ENCODE results near the gene GBGT1.

The GBGT1 gene

DNA sequence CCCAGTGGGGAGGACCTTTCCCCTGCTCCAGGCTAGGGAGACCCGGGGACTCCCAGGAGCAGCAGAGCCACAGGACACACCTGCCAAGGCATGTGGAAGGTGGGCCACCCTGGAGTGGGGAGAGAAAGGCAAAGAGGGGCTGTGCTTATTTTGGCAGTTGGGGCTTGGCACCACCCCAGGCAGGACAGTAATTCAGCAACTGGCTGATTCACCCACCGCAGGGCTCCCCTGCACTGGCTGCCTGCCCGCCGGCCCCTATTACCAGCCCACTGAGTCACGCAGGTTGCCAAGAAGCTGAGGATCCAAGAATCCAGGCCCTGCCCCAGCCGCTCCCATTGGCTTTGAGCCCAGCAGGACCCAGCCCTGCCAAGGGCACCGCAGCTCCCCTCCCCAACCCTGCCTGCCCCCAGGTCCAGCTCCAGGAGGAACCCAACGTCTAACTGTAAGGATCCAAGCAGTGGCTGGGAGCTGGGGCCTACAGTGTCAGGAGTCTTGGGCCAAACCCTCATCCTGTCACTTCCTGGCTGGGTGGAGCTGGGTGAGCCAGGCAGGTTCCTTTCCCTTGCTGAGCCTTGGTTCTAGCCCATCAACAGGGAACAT lies 28.5 kb downstream of the GBGT1 start:
- no peaks in the 10 kb centered on the region for H3K27me3 ChIP-seq (ENCODE audit: insufficient read depth, low read depth, severe bottlenecking)
- TF ChIP-seq, protein P1, sequence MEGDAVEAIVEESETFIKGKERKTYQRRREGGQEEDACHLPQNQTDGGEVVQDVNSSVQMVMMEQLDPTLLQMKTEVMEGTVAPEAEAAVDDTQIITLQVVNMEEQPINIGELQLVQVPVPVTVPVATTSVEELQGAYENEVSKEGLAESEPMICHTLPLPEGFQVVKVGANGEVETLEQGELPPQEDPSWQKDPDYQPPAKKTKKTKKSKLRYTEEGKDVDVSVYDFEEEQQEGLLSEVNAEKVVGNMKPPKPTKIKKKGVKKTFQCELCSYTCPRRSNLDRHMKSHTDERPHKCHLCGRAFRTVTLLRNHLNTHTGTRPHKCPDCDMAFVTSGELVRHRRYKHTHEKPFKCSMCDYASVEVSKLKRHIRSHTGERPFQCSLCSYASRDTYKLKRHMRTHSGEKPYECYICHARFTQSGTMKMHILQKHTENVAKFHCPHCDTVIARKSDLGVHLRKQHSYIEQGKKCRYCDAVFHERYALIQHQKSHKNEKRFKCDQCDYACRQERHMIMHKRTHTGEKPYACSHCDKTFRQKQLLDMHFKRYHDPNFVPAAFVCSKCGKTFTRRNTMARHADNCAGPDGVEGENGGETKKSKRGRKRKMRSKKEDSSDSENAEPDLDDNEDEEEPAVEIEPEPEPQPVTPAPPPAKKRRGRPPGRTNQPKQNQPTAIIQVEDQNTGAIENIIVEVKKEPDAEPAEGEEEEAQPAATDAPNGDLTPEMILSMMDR (IDR thresholded peaks at IDR 0.05; ENCODE audit: low read depth, low read length): no peak
- H3K27ac ChIP-seq: no peak overlapping the region
- no peak for DNase-seq
- peaks cover 5% of the 10 kb centered on the region; the same call in 1 of the 2 replicates for H3K36me3 ChIP-seq
- no peaks in the 10 kb centered on the region for H3K9me3 ChIP-seq (ENCODE audit: severe bottlenecking)
- no peak overlapping the region for H3K4me3 ChIP-seq (ENCODE audit: low read depth, low read length)

DNA sequence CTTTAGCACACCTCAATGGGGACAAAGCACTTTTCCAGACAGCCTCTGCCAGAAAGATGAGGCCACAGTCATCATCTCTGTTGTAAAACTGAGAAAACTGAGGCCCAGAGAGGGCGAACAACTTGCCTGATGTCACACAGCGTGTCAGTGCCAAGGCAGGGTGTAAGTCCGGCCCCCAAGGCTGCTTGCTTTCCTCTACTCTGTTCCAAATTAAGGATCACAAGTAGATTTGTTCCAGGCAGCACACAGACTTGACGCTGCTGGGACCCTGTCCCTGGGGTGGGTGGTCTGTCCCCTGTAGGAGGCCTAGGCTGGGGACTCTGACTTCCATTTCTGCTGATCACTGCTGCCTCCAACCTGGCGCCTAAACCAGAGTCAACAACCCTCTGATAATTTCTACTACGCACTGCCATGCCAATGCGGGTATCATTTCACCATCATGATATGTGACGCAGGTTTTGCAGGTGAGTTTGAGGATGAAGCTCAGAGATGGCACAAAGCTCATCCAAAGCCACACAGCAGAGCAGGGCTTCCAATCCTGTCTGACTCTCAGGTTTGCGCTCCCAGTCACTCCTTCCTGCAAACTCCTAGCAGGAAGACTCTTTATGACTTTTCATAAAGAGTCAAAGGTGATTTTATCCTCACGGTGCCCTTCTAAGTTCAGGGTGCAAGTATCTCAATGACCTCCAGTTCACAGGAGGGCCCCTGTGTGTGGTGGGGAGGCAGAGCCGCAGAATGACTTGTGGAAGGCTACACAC lies 29.1 kb downstream of the GBGT1 start:
- DNase-seq: no peak
- Histone ChIP-seq H3K27ac (no peak overlapping the region), H3K27me3 (ENCODE audit: insufficient read depth, low read depth, severe bottlenecking) (no peaks in the 10 kb centered on the region), H3K4me3 (ENCODE audit: low read depth, low read length) (no peak overlapping the region), H3K36me3 (peaks cover 5% of the 10 kb centered on the region; the same call in 1 of the 2 replicates), H3K9me3 (ENCODE audit: severe bottlenecking) (no peaks in the 10 kb centered on the region)
- TF ChIP-seq, protein P1 (IDR thresholded peaks at IDR 0.05; ENCODE audit: low read depth, low read length): no peak

DNA sequence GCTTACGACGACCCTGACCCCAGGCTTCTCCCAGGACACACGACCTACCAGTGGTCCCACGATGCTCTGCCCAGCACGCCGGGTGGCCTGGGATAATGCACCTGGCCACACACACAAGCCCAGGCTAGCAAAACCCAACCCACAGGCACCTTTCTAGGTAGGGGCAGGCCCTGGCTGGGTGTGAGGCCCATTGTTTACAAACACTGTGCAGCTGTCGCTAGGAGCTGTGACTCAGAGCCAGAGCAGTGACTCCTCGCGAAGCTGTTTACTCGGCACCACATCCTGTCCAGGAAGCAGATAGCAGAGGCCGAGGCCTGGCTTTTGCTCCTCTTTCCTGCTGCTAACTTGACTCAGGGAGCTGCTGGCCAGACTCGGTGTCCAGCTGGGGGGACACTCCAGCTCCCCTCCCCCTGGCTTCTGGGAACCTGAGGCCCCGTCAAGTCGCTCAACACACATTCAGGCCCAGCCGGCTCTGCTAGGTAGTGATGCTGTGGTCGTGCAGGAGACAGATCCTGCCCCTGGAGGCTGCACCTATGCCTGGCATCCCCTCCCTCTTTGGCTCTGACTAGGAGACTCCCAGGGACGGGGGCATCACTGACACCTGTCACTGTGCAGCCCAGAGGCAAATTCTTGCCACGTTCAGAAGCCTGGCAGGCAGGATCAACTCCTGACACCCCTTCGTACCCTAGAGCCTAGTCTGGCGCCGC lies 29.9 kb downstream of the GBGT1 start:
- Histone ChIP-seq H3K27ac (peak overlapping the region; percentile 56), H3K9me3 (ENCODE audit: severe bottlenecking) (no peaks in the 10 kb centered on the region), H3K36me3 (peaks cover 5% of the 10 kb centered on the region; the same call in 1 of the 2 replicates), H3K27me3 (ENCODE audit: insufficient read depth, low read depth, severe bottlenecking) (no peaks in the 10 kb centered on the region), H3K4me3 (ENCODE audit: low read depth, low read length) (no peak overlapping the region)
- TF ChIP-seq, protein P1 (IDR thresholded peaks at IDR 0.05; ENCODE audit: low read depth, low read length): no peak
- no peak for DNase-seq

DNA sequence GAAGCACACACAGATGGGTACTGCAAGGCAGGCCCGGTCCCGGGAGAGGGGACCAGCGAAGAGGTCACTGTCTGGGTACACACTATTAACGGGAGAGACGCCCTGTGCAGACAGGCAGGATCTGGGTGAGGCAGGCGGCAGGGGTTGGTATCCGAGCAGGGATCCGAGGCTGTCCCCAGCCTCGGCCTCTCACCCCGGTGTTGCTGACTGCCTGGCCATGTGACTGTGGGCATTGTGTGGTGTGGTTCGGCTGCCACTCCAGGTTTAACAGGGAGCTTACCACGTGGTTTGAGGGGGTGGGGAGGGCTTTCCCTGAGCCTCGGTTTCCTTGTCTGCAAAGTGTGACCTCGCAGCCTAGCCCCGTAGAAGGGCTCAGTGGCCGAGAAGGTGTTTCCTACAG lies 31.5 kb downstream of the GBGT1 start:
- Histone ChIP-seq H3K36me3 (peaks cover 5% of the 10 kb centered on the region; the same call in 1 of the 2 replicates), H3K27me3 (ENCODE audit: insufficient read depth, low read depth, severe bottlenecking) (no peaks in the 10 kb centered on the region), H3K27ac (no peak overlapping the region), H3K4me3 (ENCODE audit: low read depth, low read length) (no peak overlapping the region), H3K9me3 (ENCODE audit: severe bottlenecking) (no peaks in the 10 kb centered on the region)
- no peak for DNase-seq
- TF ChIP-seq, protein P1 (IDR thresholded peaks at IDR 0.05; ENCODE audit: low read depth, low read length): no peak

DNA sequence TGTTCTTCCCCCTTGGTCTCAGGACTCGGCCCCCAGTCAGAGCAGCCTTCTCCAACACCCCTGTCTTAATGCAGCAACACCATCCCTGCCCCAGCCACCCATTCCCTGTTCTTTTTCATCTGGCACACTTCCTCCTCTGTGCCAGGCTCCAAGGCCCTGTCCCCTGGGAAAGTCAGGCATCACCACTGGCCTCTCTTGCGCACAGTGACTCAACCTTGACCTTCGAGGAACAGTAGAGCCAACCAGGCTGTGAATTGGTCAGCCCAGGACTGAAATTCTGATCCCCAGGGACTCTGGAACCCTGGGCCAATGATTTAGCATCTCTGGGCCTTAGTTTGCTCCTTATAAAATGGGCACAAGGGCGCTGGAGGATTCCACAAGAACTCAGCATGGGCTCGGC lies 32.2 kb downstream of the GBGT1 start:
- TF ChIP-seq, protein P1 (IDR thresholded peaks at IDR 0.05; ENCODE audit: low read depth, low read length): no peak

More for the DNA sequence above, 32.2 kb downstream of the GBGT1 start:
- Histone ChIP-seq H3K27me3 (ENCODE audit: insufficient read depth, low read depth, severe bottlenecking) (no peaks in the 10 kb centered on the region), H3K9me3 (ENCODE audit: severe bottlenecking) (no peaks in the 10 kb centered on the region), H3K27ac (no peak overlapping the region), H3K36me3 (peaks cover 5% of the 10 kb centered on the region; the same call in 1 of the 2 replicates), H3K4me3 (ENCODE audit: low read depth, low read length) (no peak overlapping the region)
- DNase-seq: no peak

Measured in WERI-Rb-1 (cell line).